K562 (cell line): ENCODE measurements around the gene RPL10A. TPM values are rescaled to one million over a fixed set of nuclear protein-coding genes. Genes with fewer than 3 reads are reported as not detected.

Experiments
- ATAC-seq: fragments of 200-7000 bp; cut with Tn5 transposase; 3 replicates; pipeline ENCODE4 v1.9.1; 2020; ENCODE audit warnings: moderate library complexity
- BruUV-seq: library from RNA; stranded (reverse); fragments of 400-500 nt; replicated peaks from 2 replicates; lab custom pipeline; 2021; lab: Mats Ljungman, UMichigan
- CTCF ChIA-PET: fragments of 300-600 bp; formaldehyde crosslinking; extraction: SDS; loops from one replicate; lab custom pipeline; 2021; ENCODE audit warnings: low intra/inter-chr PET ratio; lab: Yijun Ruan, JAX
- POLR2A ChIA-PET: fragments of 300-600, 350-650 bp; sonication (Branson Sonifier 250); formaldehyde crosslinking; extraction: SDS; loops from one replicate; lab custom pipeline; 2021; ENCODE audit warnings: antibody characterized with exemption, inconsistent platforms; lab: Yijun Ruan, JAX
- DNase-seq, 4 experiments: peaks; one replicate each; pipeline versions ENCODE4 v3.0.0 to v3.0.0-alpha.2; 2011 to 2018; ENCODE audit warnings: low spot score in 3 of 4, mixed read lengths in 3 of 4; ENCODE audit errors: extremely low read depth in 1 of 4
- FAIRE-seq: peaks from 2 replicates; lab custom pipeline; 2011; peaks lifted over from hg19 to GRCh38; lab: Jason Lieb, UNC
- H2AFZ ChIP-seq: 2 replicates; pipeline ENCODE4 v1.6.0; 2011; ENCODE audit warnings: low read depth, low read length, control low read depth, inconsistent platforms
- H3K27ac ChIP-seq: fragments of 200-600 bp; 3 replicates; pipeline ENCODE4 v1.8.0; 2011; ENCODE audit warnings: low read depth, mild to moderate bottlenecking, control low read depth, inconsistent platforms, low read length, moderate library complexity, mixed read lengths; ENCODE audit errors: extremely low read depth
- H3K27me3 ChIP-seq, 2 experiments: fragments of 300-600 bp in 1 of 2; 2 replicates in 1 of 2; 3 replicates in 1 of 2; pipeline versions ENCODE4 v1.6.0 to v1.8.0; 2011; ENCODE audit warnings: inconsistent platforms in 2 of 2, low read length in 2 of 2, mild to moderate bottlenecking in 1 of 2, mixed read lengths in 1 of 2, moderate library complexity in 1 of 2; ENCODE audit not compliant: control insufficient read depth in 2 of 2, insufficient read depth in 2 of 2
- H3K36me3 ChIP-seq: fragments of 300-600 bp; 3 replicates; pipeline ENCODE4 v1.8.0; 2011; ENCODE audit warnings: mild to moderate bottlenecking, low read length, inconsistent platforms; ENCODE audit not compliant: control insufficient read depth, insufficient read depth
- H3K4me1 ChIP-seq, 2 experiments: fragments of 200-600 bp in 1 of 2; replicated peaks in 1 of 2; 2 replicates in 1 of 2; 3 replicates in 1 of 2; pipeline versions ENCODE4 v1.5.1 to v1.8.0; 2011; ENCODE audit warnings: inconsistent platforms in 2 of 2, low read length in 2 of 2, mild to moderate bottlenecking in 1 of 2, mixed read lengths in 1 of 2, moderate library complexity in 1 of 2; ENCODE audit not compliant: control insufficient read depth in 2 of 2, insufficient read depth in 2 of 2
- H3K4me2 ChIP-seq: 2 replicates; pipeline ENCODE4 v1.6.1; 2011; ENCODE audit warnings: low read length, control low read depth, inconsistent platforms, mixed read lengths; ENCODE audit not compliant: insufficient read depth
- H3K4me3 ChIP-seq: fragments of 200-600 bp; sonication (generic), shearing (Covaris generic); 2 replicates; pipeline ENCODE4 v1.5.1; 2016; ENCODE audit warnings: control low read depth, inconsistent platforms
- H3K79me2 ChIP-seq: fragments of 200-600 bp; 3 replicates; pipeline ENCODE4 v1.8.0; 2011; ENCODE audit warnings: low read length, inconsistent platforms; ENCODE audit not compliant: control insufficient read depth, insufficient read depth
- H3K9ac ChIP-seq, 2 experiments: 2 replicates each; pipeline versions ENCODE4 v1.6.0 to v1.6.1; 2011; ENCODE audit warnings: low read depth in 2 of 2, low read length in 2 of 2, control low read depth in 1 of 2, inconsistent platforms in 1 of 2, mild to moderate bottlenecking in 1 of 2, mixed read lengths in 1 of 2; ENCODE audit not compliant: insufficient read depth in 1 of 2
- H3K9me1 ChIP-seq: one replicate; pipeline ENCODE4 v1.6.0; 2011; ENCODE audit warnings: inconsistent platforms, mild to moderate bottlenecking, low read length, moderate library complexity; ENCODE audit not compliant: control insufficient read depth, insufficient read depth
- H3K9me3 ChIP-seq: replicated peaks from 2 replicates; pipeline ENCODE4 v1.5.1; 2011; ENCODE audit warnings: low read depth, low read length, inconsistent platforms; ENCODE audit not compliant: control insufficient read depth, insufficient read depth
- H4K20me1 ChIP-seq: replicated peaks from 2 replicates; pipeline ENCODE4 v1.6.1; 2011; ENCODE audit warnings: low read length, inconsistent platforms, mixed read lengths; ENCODE audit not compliant: control insufficient read depth, insufficient read depth
- CCAR2 ChIP-seq: fragments of 200-400 bp; formaldehyde crosslinking; IDR thresholded peaks from 2 replicates; pipeline ENCODE4 v1.6.1; 2017; ENCODE audit warnings: mild to moderate bottlenecking, low read depth, low read length
- EP400 ChIP-seq: fragments of 450-650 bp; IDR thresholded peaks from 2 replicates; pipeline ENCODE4 v1.6.1; 2017; ENCODE audit warnings: antibody characterized with exemption, mild to moderate bottlenecking, moderate library complexity
- TAF15 ChIP-seq: fragments of 200-400 bp; formaldehyde crosslinking; IDR thresholded peaks from 2 replicates; pipeline ENCODE4 v1.6.1; 2017; ENCODE audit warnings: mild to moderate bottlenecking, low read depth, low read length, moderate library complexity
- TOE1 ChIP-seq, 2 experiments: fragments of 450-650 bp in 1 of 2; sonication (generic) in 1 of 2; formaldehyde crosslinking in 1 of 2; IDR thresholded peaks; 2 replicates each; pipeline versions ENCODE4 v1.7.1 to v1.8.0; 2016 to 2022; ENCODE audit warnings: borderline replicate concordance in 2 of 2, mild to moderate bottlenecking in 2 of 2, antibody characterized with exemption in 1 of 2, inconsistent platforms in 1 of 2, low read depth in 1 of 2, missing genetic modification reagents in 1 of 2, moderate library complexity in 1 of 2
- USF1 ChIP-seq: sonication (generic); formaldehyde crosslinking; IDR thresholded peaks from 2 replicates; pipeline ENCODE4 v1.9.0; 2022; ENCODE audit warnings: mild to moderate bottlenecking, missing genetic modification reagents
- ZBTB5 ChIP-seq: fragments of 450-650 bp; IDR thresholded peaks from 2 replicates; pipeline ENCODE4 v1.6.1; 2017; ENCODE audit warnings: antibody characterized with exemption
- ZFP91 ChIP-seq: sonication (generic); formaldehyde crosslinking; IDR thresholded peaks from 2 replicates; pipeline ENCODE4 v1.8.0; 2022; ENCODE audit warnings: mild to moderate bottlenecking, missing genetic modification reagents
- ZNF133 ChIP-seq: fragments of 250-450 bp; sonication (Bioruptor Pico); IDR thresholded peaks from 2 replicates; pipeline ENCODE4 v1.4.0; 2020; ENCODE audit warnings: mild to moderate bottlenecking
- ZNF23 ChIP-seq: fragments of 250-450 bp; sonication (Bioruptor Pico); IDR thresholded peaks from 2 replicates; pipeline ENCODE4 v1.4.0; 2020; ENCODE audit warnings: mild to moderate bottlenecking
- ZNF280B ChIP-seq: fragments of 250-450 bp; sonication (Bioruptor Pico); IDR thresholded peaks from 2 replicates; pipeline ENCODE4 v1.5.1; 2021; ENCODE audit warnings: mild to moderate bottlenecking
- ZNF384 ChIP-seq: IDR thresholded peaks from 2 replicates; pipeline ENCODE4 v1.6.1; 2012; ENCODE audit warnings: low read depth, low read length, improper control_type of control experiment
- ZSCAN32 ChIP-seq: fragments of 450-650 bp; formaldehyde crosslinking; IDR thresholded peaks from 2 replicates; pipeline ENCODE4 v1.4.0; 2020; ENCODE audit warnings: mild to moderate bottlenecking, moderate library complexity
- ZZZ3 ChIP-seq: fragments of 450-650 bp; IDR thresholded peaks from 2 replicates; pipeline ENCODE4 v1.6.1; 2016; ENCODE audit warnings: antibody characterized with exemption, mild to moderate bottlenecking, moderate library complexity
- WGBS: fragments of 100-300 bp; shearing (Covaris generic); methylation state at CpG from one replicate; pipeline ENCODE4 v1.1.6; 2016; ENCODE audit warnings: low coverage, mixed read lengths; ENCODE audit not compliant: insufficient coverage; ENCODE audit errors: missing lambda C conversion rate; 5-methylcytosine and 5-hydroxymethylcytosine counted together
- in situ Hi-C: fragments of 300-500 bp; cut with MboI; formaldehyde crosslinking; loops from 4 replicates; pipeline ENCODE4 v1.15.0; 2018; ENCODE audit warnings: inconsistent platforms, mixed read lengths
- intact Hi-C: fragments of 100-400 bp; cut with micrococcal nuclease; formaldehyde crosslinking; loops from 2 replicates; pipeline ENCODE4 v1.14.2; 2022
- polyA plus RNA-seq, 8 experiments: library from polyadenylated mRNA; depleted of rRNA in 4 of 8; stranded (reverse) in 5 of 8; unstranded in 3 of 8; fragments of >200 nt; fragmentation: Nextera tagmentation in 2 of 8; fragmentation: Illumina TruSeq in 1 of 8; extraction: Ambion mirVana in 2 of 8; extraction: Trizol in 1 of 8; gene quantifications; 2 replicates each; pipeline versions ENCODE4 v1.2.1 to v1.2.3, GENCODE V29; 2011 to 2014; ENCODE audit warnings: inconsistent platforms in 1 of 8, missing spikeins in 1 of 8
- total RNA-seq, 7 experiments: library from RNA; depleted of rRNA in 6 of 7; stranded (reverse); fragments of >200 nt in 6 of 7; fragmentation: Illumina TruSeq in 2 of 7; extraction: Trizol in 2 of 7; gene quantifications; 2 replicates each; pipeline versions ENCODE4 v1.2.1 to v1.2.3, GENCODE V29; 2011 to 2021; ENCODE audit warnings: low replicate concordance in 1 of 7

The RPL10A gene
- total and polyA plus RNA-seq, 9 of the 15 experiments (the other 6 are each of a cell fraction or from before 2014, with no cell fraction given): 1,589 to 3,237 (median 2,116) TPM

- H3K4me3 ChIP-seq: no peak overlapping the region
- no peak overlapping the region for H3K9ac ChIP-seq
- H3K27ac ChIP-seq: no peak overlapping the region
- H3K4me2 ChIP-seq: no peak overlapping the region
- H3K9me3 ChIP-seq: no peaks in the 10 kb centered on the region
- no peaks in the 10 kb centered on the region for H3K9me1 ChIP-seq
- FAIRE-seq (peak; percentile 91), DNase-seq (peak; percentile 77 to 87 (median 80)), ATAC-seq (peak; percentile 75)
- 7% methylated on average over 14 of the region's 14 CpGs for WGBS
- H3K27me3 ChIP-seq: peaks cover 14 to 15% of the 10 kb centered on the region in 2 experiments; a peak in 4 of 5 replicates
- H2AFZ ChIP-seq: no peak overlapping the region
- intact Hi-C loops: loop anchor here (1.0 to 5.0 kb wide), 4 partner anchors 30 to 462 kb away; partner anchors contain the start of genes DEF6 and PPARD
- in situ Hi-C loops: no loop called here
- POLR2A ChIA-PET: interaction anchor here (0.8 to 1.6 kb wide), 9 partner anchors 9 to 232 kb away, joined by 3 to 7 read pairs (median 4); partner anchors contain the start of gene DEF6
- H3K79me2 ChIP-seq: peaks cover 20% of the 10 kb centered on the region
- peaks cover 2% of the 10 kb centered on the region; the same call in 1 of the 3 replicates for H3K36me3 ChIP-seq
- BruUV-seq: no TSS peak
- H4K20me1 ChIP-seq: no peaks in the 10 kb centered on the region
- H3K4me1 ChIP-seq: peaks cover 18 to 29% of the 10 kb centered on the region in 2 experiments
- CTCF ChIA-PET: interaction anchor here (0.5 to 3.8 kb wide), 7 partner anchors 9 to 472 kb away, joined by 3 to 33 read pairs (median 5); partner anchors contain the start of genes DEF6 and PPARD
- TF ChIP-seq ZNF384 (no peak), ZNF280B (no peak), ZBTB5 (no peak), CCAR2 (no peak), TOE1 (IDR thresholded peaks at IDR 0.05; ENCODE audit: borderline replicate concordance) (peak; percentile 54), TOE1 (CRISPR knock-in tag; IDR thresholded peaks at IDR 0.05; ENCODE audit: borderline replicate concordance, low read depth) (no peak), ZNF133 (CRISPR knock-in tag) (no peak), EP400 (no peak; the same call in 1 of the 2 replicates), ZNF23 (CRISPR knock-in tag) (no peak), ZSCAN32 (no peak), ZFP91 (CRISPR knock-in tag) (no peak), TAF15 (no peak), USF1 (CRISPR knock-in tag) (no peak), ZZZ3 (no peak)
Observed at GRCh38 chr6:35449287-35449881, 18.8 kb upstream of the RPL10A start.
